Gastrocnemius medialis (tissue), 4 donors: ENCODE data around the gene TMC3. TPM values are rescaled to one million over a fixed set of nuclear protein-coding genes. Genes with fewer than 3 reads are reported as not detected.

ENCODE experiments used
- ATAC-seq, 2 donors: fragments of 150-250 bp; one replicate each; pipeline ENCODE4 v1.9.1; 2016
- DNase-seq, 2 donors: peaks; one replicate each; pipeline ENCODE4 v3.0.0-alpha.2; 2019
- H3K27ac ChIP-seq, 4 donors: fragments of 200-600 bp; sonication (generic); 1 replicate in 1 of 4; 2 replicates in 3 of 4; pipeline ENCODE4 v1.5.1; 2016 to 2018; ENCODE audit warnings: mild to moderate bottlenecking in 2 of 4, moderate library complexity in 1 of 4
- H3K27me3 ChIP-seq, 3 donors: fragments of 200-600 bp; sonication (generic) in 2 of 3; 1 replicate in 1 of 3; 2 replicates in 2 of 3; pipeline versions ENCODE4 v1.5.1 to v1.6.0; 2016 to 2019; ENCODE audit warnings: mild to moderate bottlenecking in 1 of 3, moderate library complexity in 1 of 3
- H3K36me3 ChIP-seq, 2 donors: fragments of 200-600 bp; sonication (generic) in 1 of 2; one replicate each; pipeline ENCODE4 v1.5.1; 2017 to 2018
- H3K4me1 ChIP-seq, 2 donors: fragments of 200-600 bp; sonication (generic) in 1 of 2; one replicate each; pipeline ENCODE4 v1.5.1; 2016 to 2017; ENCODE audit warnings: mild to moderate bottlenecking in 2 of 2
- H3K4me3 ChIP-seq, 4 donors: fragments of 200-600 bp; sonication (generic) in 3 of 4; 1 replicate in 1 of 4; 2 replicates in 3 of 4; pipeline ENCODE4 v1.5.1; 2016 to 2019; ENCODE audit warnings: mild to moderate bottlenecking in 2 of 4
- H3K9me3 ChIP-seq, 3 donors: fragments of 200-600 bp; sonication (generic) in 2 of 3; 1 replicate in 1 of 3; 2 replicates in 2 of 3; pipeline ENCODE4 v1.5.1; 2016 to 2019
- POLR2A ChIP-seq, 2 donors: fragments of 450-650 bp; IDR thresholded peaks; one replicate each; pipeline ENCODE4 v1.6.1; 2017; ENCODE audit warnings: antibody characterized with exemption in 2 of 2, mild to moderate bottlenecking in 2 of 2, moderate library complexity in 2 of 2
- in situ Hi-C, 4 donors: fragments of 200-750 bp; cut with MboI; loops; one replicate each; pipeline versions ENCODE4 v1.15.0 to v1.8.0; 2017; ENCODE audit warnings: low sequenced_read_pairs in 4 of 4
- intact Hi-C: fragments of 100-400 bp; cut with DNase I; formaldehyde crosslinking; loops from one replicate; pipeline ENCODE4 v1.15.1; 2023; ENCODE audit warnings: low total_unique reads
- total RNA-seq, 4 donors: library from RNA; depleted of rRNA; stranded (reverse); fragments of >200 nt; gene quantifications; one replicate each; pipeline versions ENCODE4 v1.1.0 to v1.2.3, GENCODE V29; 2016
- TF ChIP-seq, protein P1 (sequence below), 5 experiments: fragments of 450-650 bp in 3 of 5; fragments of 200-600 bp in 2 of 5; sonication (generic) in 2 of 5; IDR thresholded peaks in 4 of 5; conservative IDR thresholded peaks in 1 of 5; 1 replicate in 4 of 5; 2 replicates in 1 of 5; pipeline ENCODE4 v1.5.1; 2016 to 2019; ENCODE audit warnings: antibody characterized with exemption in 5 of 5, mild to moderate bottlenecking in 3 of 5, moderate library complexity in 3 of 5

The TMC3 gene
- total RNA-seq, 4 donors from 2014 or later: not detected

DNA sequence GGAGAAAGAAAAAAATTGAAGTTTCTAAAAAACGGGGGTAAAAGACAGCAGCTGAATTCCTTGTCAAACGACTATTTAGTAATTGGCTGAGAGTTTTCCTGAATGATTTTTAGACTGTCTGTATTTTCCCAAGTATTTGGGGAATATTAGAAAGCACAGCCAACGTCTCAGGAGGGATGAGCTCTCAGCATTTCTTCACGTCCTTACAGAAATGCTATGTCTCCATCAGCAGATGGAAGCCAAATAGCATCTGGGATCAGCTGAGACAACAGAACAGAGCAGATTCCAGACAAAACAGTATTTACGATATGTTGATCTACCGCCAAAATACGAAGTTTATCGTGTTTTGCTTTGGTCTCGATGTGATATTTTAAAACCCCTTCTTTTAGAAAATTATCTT lies 5.3 kb upstream of the TMC3 start:
- no peak for ATAC-seq
- H3K27me3 ChIP-seq: no peaks in the 10 kb centered on the region
- H3K4me3 ChIP-seq: no peak overlapping the region
- H3K4me1 ChIP-seq: no peaks in the 10 kb centered on the region
- no peaks in the 10 kb centered on the region for H3K9me3 ChIP-seq
- DNase-seq: no peak
- intact Hi-C loops: no loop called here
- H3K36me3 ChIP-seq: no peaks in the 10 kb centered on the region
- no peak for TF ChIP-seq POLR2A (IDR thresholded peaks at IDR 0.05)
- H3K27ac ChIP-seq: no peak overlapping the region
- in situ Hi-C loops: loop anchor here in 1 of 4 donors (10.0 kb wide), 1 partner anchor 56 kb away; no protein-coding TSS in a partner anchor

DNA sequence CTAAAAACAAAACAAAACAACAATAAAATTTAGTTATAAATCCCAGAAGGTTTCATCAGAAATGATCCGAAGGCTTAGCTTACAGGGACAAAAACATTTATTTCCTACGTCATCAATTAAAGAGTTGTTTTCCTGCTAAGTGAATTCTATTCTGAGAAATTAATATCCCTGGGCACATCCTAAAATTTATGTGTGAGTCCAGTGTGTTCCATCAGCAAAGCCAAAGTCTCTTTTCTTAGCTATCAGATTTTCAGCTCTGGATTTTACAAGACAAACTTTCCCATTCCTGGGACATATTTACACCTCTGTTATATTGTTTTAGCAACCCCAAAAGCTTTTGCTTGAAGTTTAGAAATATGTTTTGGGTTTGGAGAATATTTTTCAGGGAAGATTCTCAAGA lies 4.4 kb upstream of the TMC3 start:
- DNase-seq: no peak
- no peaks in the 10 kb centered on the region for H3K36me3 ChIP-seq
- in situ Hi-C loops: loop anchor here in 1 of 4 donors (10.0 kb wide), 1 partner anchor 56 kb away; no protein-coding TSS in a partner anchor
- intact Hi-C loops: no loop called here
- no peak overlapping the region for H3K4me3 ChIP-seq
- H3K27ac ChIP-seq: no peak overlapping the region
- H3K9me3 ChIP-seq: no peaks in the 10 kb centered on the region
- H3K27me3 ChIP-seq: no peaks in the 10 kb centered on the region
- H3K4me1 ChIP-seq: no peaks in the 10 kb centered on the region
- ATAC-seq: no peak
- TF ChIP-seq, protein P1, sequence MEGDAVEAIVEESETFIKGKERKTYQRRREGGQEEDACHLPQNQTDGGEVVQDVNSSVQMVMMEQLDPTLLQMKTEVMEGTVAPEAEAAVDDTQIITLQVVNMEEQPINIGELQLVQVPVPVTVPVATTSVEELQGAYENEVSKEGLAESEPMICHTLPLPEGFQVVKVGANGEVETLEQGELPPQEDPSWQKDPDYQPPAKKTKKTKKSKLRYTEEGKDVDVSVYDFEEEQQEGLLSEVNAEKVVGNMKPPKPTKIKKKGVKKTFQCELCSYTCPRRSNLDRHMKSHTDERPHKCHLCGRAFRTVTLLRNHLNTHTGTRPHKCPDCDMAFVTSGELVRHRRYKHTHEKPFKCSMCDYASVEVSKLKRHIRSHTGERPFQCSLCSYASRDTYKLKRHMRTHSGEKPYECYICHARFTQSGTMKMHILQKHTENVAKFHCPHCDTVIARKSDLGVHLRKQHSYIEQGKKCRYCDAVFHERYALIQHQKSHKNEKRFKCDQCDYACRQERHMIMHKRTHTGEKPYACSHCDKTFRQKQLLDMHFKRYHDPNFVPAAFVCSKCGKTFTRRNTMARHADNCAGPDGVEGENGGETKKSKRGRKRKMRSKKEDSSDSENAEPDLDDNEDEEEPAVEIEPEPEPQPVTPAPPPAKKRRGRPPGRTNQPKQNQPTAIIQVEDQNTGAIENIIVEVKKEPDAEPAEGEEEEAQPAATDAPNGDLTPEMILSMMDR (IDR thresholded peaks at IDR 0.05 in 4 of 5, conservative IDR thresholded peaks at IDR 0.05 in 1 of 5): no peak
- no peak for TF ChIP-seq POLR2A (IDR thresholded peaks at IDR 0.05)

DNA sequence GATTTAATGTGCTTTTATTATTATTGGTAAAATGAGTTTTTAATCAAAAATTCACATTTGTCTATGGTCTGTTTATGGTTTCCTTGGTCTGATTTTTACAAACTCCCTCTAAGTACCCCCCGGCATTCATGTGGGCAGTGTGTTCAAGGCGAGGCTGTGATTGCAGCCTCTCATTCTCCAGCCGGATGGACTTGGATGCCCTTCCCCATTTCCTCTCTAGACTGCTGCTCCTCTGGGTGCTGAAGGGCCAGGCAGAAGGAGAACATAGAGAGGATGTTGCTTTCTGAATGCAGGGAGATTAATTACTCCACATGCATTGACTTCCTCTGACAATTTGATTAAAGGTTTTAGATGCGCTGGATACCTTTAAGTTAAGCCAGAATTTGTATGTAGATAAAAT lies 3.9 kb upstream of the TMC3 start:
- ATAC-seq (no peak), DNase-seq (no peak)
- H3K4me3 ChIP-seq: no peak overlapping the region
- H3K9me3 ChIP-seq: no peaks in the 10 kb centered on the region
- no peaks in the 10 kb centered on the region for H3K4me1 ChIP-seq
- in situ Hi-C loops: loop anchor here in 1 of 4 donors (10.0 kb wide), 1 partner anchor 57 kb away; no protein-coding TSS in a partner anchor
- intact Hi-C loops: no loop called here
- TF ChIP-seq POLR2A (IDR thresholded peaks at IDR 0.05): no peak
- TF ChIP-seq, protein P1 (IDR thresholded peaks at IDR 0.05 in 4 of 5, conservative IDR thresholded peaks at IDR 0.05 in 1 of 5): no peak
- no peaks in the 10 kb centered on the region for H3K36me3 ChIP-seq
- H3K27me3 ChIP-seq: no peaks in the 10 kb centered on the region
- H3K27ac ChIP-seq: no peak overlapping the region

DNA sequence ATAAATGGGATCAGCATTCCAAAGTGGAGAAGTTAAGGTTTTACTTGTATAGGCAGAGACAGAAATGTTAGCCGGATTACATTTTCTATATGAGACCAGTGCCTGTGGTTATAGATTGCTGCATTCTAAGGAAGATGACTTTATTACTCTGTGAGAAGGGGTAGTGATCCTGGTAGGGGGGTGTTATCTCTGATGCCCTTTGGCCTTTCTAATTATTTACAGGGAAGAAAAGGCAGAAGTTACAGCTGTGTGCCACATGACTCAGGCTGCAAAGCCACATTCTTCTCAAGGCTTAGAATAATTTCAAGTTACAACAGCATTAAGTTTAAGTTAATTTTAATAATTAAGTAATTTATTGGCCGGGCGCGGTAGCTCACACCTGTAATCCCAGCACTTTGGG lies 2.2 kb upstream of the TMC3 start:
- Histone ChIP-seq H3K4me1 (no peaks in the 10 kb centered on the region), H3K27ac (no peak overlapping the region), H3K27me3 (no peaks in the 10 kb centered on the region), H3K9me3 (no peaks in the 10 kb centered on the region), H3K4me3 (no peak overlapping the region), H3K36me3 (no peaks in the 10 kb centered on the region)
- ATAC-seq: no peak
- TF ChIP-seq POLR2A (IDR thresholded peaks at IDR 0.05): no peak
- TF ChIP-seq, protein P1 (IDR thresholded peaks at IDR 0.05 in 4 of 5, conservative IDR thresholded peaks at IDR 0.05 in 1 of 5): no peak
- DNase-seq: no peak
- intact Hi-C loops (no loop called here), in situ Hi-C loops (loop anchor here in 1 of 4 donors (10.0 kb wide), 1 partner anchor 59 kb away; no protein-coding TSS in a partner anchor)

DNA sequence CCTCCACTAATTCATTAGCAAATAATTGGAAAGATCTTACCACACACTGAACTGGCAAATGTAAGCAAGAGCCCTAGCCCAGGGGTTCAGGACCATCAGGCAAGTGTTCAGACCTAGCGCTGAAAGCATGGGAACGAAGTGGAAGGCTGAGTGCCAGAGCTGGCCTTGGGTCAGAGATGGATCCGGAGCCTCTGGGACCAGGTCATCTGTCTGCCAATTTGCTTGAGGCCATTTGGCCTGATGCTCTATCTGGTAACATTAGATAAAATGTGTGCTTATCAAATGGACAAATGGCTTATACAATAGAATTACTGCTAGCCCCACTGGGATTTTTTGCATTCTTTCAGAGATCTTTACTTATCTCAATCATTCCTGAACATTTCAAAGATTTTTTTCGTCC lies 1.4 kb upstream of the TMC3 start:
- TF ChIP-seq, protein P1 (IDR thresholded peaks at IDR 0.05 in 4 of 5, conservative IDR thresholded peaks at IDR 0.05 in 1 of 5): no peak
- TF ChIP-seq POLR2A (IDR thresholded peaks at IDR 0.05): no peak
- no peak for ATAC-seq
- Histone ChIP-seq H3K36me3 (no peaks in the 10 kb centered on the region), H3K4me1 (no peaks in the 10 kb centered on the region), H3K9me3 (no peaks in the 10 kb centered on the region), H3K4me3 (no peak overlapping the region), H3K27me3 (no peaks in the 10 kb centered on the region), H3K27ac (no peak overlapping the region)
- in situ Hi-C loops: loop anchor here in 1 of 4 donors (10.0 kb wide), 1 partner anchor 59 kb away; no protein-coding TSS in a partner anchor
- DNase-seq: no peak
- intact Hi-C loops: no loop called here
